Caco-2 (cell line): Measurements from ENCODE around the gene SCUBE1. TPM values are rescaled to one million over a fixed set of nuclear protein-coding genes. Genes with fewer than 3 reads are reported as not detected.

Experiments
- BruUV-seq: library from RNA; stranded (reverse); fragments of 400-500 nt; replicated peaks from 2 replicates; lab custom pipeline; 2021; lab: Mats Ljungman, UMichigan
- CTCF ChIA-PET: fragments of 300-600 bp; sonication (Branson Sonifier 250); formaldehyde crosslinking; loops from one replicate; lab custom pipeline; 2022; ENCODE audit warnings: antibody characterized with exemption; lab: Charles Lee
- POLR2A ChIA-PET: fragments of 300-600 bp; sonication (Branson Sonifier 250); formaldehyde crosslinking; loops from one replicate; lab custom pipeline; 2022; ENCODE audit warnings: antibody characterized with exemption; lab: Charles Lee
- DNase-seq, 2 experiments: peaks; one replicate each; pipeline versions ENCODE4 v3.0.0 to v3.0.0-alpha.2; 2020 to 2022
- H3K27me3 ChIP-seq: replicated peaks from 2 replicates; pipeline ENCODE4 v1.6.0; 2011; ENCODE audit warnings: low read length; ENCODE audit not compliant: control insufficient read depth, insufficient read depth
- H3K36me3 ChIP-seq: 2 replicates; pipeline ENCODE4 v1.5.1; 2011; ENCODE audit warnings: low read length; ENCODE audit not compliant: control insufficient read depth, insufficient read depth
- H3K4me1 ChIP-seq: fragments of 250-450 bp; sonication (Bioruptor Pico); 2 replicates; pipeline ENCODE4 v1.5.1; 2020; ENCODE audit warnings: mild to moderate bottlenecking
- H3K4me3 ChIP-seq: 2 replicates; pipeline ENCODE4 v1.5.1; 2011; ENCODE audit warnings: low read depth, mild to moderate bottlenecking, control low read depth, low read length
- H3K9me3 ChIP-seq: fragments of 250-450 bp; sonication (Bioruptor Pico); 2 replicates; pipeline ENCODE4 v1.5.1; 2020; ENCODE audit warnings: mild to moderate bottlenecking, moderate library complexity
- H3K27ac Mint-ChIP-seq: one replicate; pipeline ENCODE4 v1.8.0; 2022; ENCODE audit warnings: mixed read lengths; ENCODE audit not compliant: unreplicated experiment
- H3K27me3 Mint-ChIP-seq: one replicate; pipeline ENCODE4 v1.8.0; 2022; ENCODE audit warnings: mixed read lengths; ENCODE audit not compliant: insufficient read depth, unreplicated experiment
- H3K36me3 Mint-ChIP-seq: one replicate; pipeline ENCODE4 v1.8.0; 2022; ENCODE audit warnings: mild to moderate bottlenecking, mixed read lengths; ENCODE audit not compliant: insufficient read depth, unreplicated experiment
- H3K4me1 Mint-ChIP-seq: one replicate; pipeline ENCODE4 v1.8.0; 2022; ENCODE audit warnings: low read depth, mixed read lengths; ENCODE audit not compliant: unreplicated experiment
- H3K4me3 Mint-ChIP-seq: one replicate; pipeline ENCODE4 v1.8.0; 2022; ENCODE audit warnings: mild to moderate bottlenecking, moderate library complexity, mixed read lengths; ENCODE audit not compliant: unreplicated experiment
- H3K9me3 Mint-ChIP-seq: one replicate; pipeline ENCODE4 v1.8.0; 2022; ENCODE audit warnings: mixed read lengths; ENCODE audit not compliant: unreplicated experiment
- intact Hi-C: fragments of 100-400 bp; cut with micrococcal nuclease; formaldehyde crosslinking; loops from one replicate; pipeline ENCODE4 v1.10.0; 2022; ENCODE audit not compliant: unreplicated experiment
- total RNA-seq: library from RNA; stranded (reverse); gene quantifications from 2 replicates; pipeline ENCODE4 v1.2.3, GENCODE V29; 2022
- TF ChIP-seq, protein P1 (sequence below), 2 experiments: fragments of 200-600 bp in 1 of 2; IDR thresholded peaks; 1 replicate in 1 of 2; 2 replicates in 1 of 2; pipeline versions ENCODE4 v1.5.1 to v1.8.0; 2011 to 2022; ENCODE audit warnings: antibody characterized with exemption in 1 of 2, control low read depth in 1 of 2, inconsistent platforms in 1 of 2, low read depth in 1 of 2, low read length in 1 of 2, mild to moderate bottlenecking in 1 of 2, moderate library complexity in 1 of 2; ENCODE audit not compliant: insufficient read depth in 1 of 2, severe bottlenecking in 1 of 2, unreplicated experiment in 1 of 2

The SCUBE1 gene
- total RNA-seq, 1 experiment from 2014 or later = not detected

DNA sequence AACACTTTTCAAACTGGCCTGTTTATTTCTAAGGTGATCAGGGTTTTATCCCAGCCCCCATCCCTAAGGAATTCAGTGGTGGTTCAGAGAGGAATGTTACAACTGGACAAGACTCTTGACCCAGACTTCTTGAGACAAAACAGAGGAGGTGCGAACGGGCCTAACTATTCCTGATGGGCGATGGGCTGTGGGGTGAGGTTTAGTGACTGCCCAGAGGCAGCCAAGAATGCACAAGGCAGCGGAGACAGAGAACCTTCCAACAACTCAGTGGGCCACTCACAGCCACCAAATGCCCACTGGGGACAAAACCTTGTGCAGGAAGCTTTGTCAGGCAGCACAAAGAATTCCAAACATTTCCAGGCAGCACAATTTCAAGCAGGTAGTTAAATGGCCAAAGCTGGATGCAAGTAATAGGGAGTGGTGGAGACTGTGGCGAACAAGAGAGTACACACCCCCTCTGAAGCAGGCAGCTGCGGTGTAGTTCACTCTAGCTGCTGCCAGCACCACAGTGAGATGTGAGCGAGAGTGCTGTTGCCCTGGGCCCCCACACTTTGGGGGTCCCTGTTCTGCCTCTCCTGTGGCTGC lies 29.2 kb downstream of the SCUBE1 start:
- Histone ChIP-seq H3K9me3 (no peaks in the 10 kb centered on the region), H3K36me3 (no peaks in the 10 kb centered on the region), H3K4me3 (no peak overlapping the region), H3K27me3 (no peaks in the 10 kb centered on the region), H3K4me1 (no peaks in the 10 kb centered on the region)
- ChIA-PET POLR2A (no interaction called here), CTCF (no interaction called here)
- no peaks in the 10 kb centered on the region for H3K27me3 Mint-ChIP-seq
- H3K9me3 Mint-ChIP-seq = no peaks in the 10 kb centered on the region
- no peak for DNase-seq
- BruUV-seq = no TSS peak
- no peak overlapping the region for H3K4me3 Mint-ChIP-seq
- no peaks in the 10 kb centered on the region for H3K4me1 Mint-ChIP-seq
- no peak overlapping the region for H3K27ac Mint-ChIP-seq
- intact Hi-C loops = no loop called here
- TF ChIP-seq, protein P1, sequence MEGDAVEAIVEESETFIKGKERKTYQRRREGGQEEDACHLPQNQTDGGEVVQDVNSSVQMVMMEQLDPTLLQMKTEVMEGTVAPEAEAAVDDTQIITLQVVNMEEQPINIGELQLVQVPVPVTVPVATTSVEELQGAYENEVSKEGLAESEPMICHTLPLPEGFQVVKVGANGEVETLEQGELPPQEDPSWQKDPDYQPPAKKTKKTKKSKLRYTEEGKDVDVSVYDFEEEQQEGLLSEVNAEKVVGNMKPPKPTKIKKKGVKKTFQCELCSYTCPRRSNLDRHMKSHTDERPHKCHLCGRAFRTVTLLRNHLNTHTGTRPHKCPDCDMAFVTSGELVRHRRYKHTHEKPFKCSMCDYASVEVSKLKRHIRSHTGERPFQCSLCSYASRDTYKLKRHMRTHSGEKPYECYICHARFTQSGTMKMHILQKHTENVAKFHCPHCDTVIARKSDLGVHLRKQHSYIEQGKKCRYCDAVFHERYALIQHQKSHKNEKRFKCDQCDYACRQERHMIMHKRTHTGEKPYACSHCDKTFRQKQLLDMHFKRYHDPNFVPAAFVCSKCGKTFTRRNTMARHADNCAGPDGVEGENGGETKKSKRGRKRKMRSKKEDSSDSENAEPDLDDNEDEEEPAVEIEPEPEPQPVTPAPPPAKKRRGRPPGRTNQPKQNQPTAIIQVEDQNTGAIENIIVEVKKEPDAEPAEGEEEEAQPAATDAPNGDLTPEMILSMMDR (IDR thresholded peaks at IDR 0.05; ENCODE audit: insufficient read depth in 1 of 2, low read depth in 1 of 2, low read length in 1 of 2, severe bottlenecking in 1 of 2, unreplicated experiment in 1 of 2) = no peak
- peaks cover 5% of the 10 kb centered on the region for H3K36me3 Mint-ChIP-seq

DNA sequence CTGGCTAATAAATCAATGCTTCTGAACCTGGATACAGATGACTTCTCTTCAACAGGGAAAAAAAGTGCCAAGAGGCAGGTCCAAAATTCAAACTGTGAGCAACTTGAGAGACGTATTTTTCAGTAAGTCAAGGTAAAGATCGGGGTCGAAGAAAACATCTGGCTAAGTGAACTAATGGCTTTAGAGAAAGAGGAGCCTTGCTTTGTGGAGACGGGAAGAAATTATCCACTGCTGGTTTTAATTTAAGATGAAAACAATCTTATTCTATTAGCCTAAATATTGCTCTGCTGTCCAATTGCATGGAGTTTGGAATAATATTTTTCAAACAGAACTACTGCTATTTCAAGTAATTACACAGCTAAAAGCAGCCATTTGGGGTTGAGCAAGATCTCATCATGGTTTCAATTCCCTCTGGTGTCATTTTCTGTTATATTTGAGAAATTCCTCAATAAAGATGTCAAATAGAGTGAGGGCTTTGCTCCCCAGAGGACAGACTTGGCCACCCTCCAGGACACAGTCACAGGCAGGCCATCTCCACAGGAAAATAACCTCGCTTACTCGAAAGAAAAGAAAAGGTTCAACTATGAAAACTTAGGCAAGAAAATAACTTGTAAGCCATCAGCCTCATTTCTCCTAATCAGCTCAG lies 29.8 kb downstream of the SCUBE1 start:
- no peak overlapping the region for H3K4me3 ChIP-seq
- no peaks in the 10 kb centered on the region for H3K9me3 ChIP-seq
- no peak for DNase-seq
- Mint-ChIP-seq H3K4me1 (no peaks in the 10 kb centered on the region), H3K27ac (no peak overlapping the region), H3K9me3 (no peaks in the 10 kb centered on the region), H3K36me3 (peaks cover 5% of the 10 kb centered on the region), H3K4me3 (no peak overlapping the region), H3K27me3 (no peaks in the 10 kb centered on the region)
- no peaks in the 10 kb centered on the region for H3K27me3 ChIP-seq
- ChIA-PET POLR2A (no interaction called here), CTCF (no interaction called here)
- H3K4me1 ChIP-seq = no peaks in the 10 kb centered on the region
- BruUV-seq = no TSS peak
- intact Hi-C loops = no loop called here
- H3K36me3 ChIP-seq = no peaks in the 10 kb centered on the region
- TF ChIP-seq, protein P1 (IDR thresholded peaks at IDR 0.05; ENCODE audit: insufficient read depth in 1 of 2, low read depth in 1 of 2, low read length in 1 of 2, severe bottlenecking in 1 of 2, unreplicated experiment in 1 of 2) = no peak

DNA sequence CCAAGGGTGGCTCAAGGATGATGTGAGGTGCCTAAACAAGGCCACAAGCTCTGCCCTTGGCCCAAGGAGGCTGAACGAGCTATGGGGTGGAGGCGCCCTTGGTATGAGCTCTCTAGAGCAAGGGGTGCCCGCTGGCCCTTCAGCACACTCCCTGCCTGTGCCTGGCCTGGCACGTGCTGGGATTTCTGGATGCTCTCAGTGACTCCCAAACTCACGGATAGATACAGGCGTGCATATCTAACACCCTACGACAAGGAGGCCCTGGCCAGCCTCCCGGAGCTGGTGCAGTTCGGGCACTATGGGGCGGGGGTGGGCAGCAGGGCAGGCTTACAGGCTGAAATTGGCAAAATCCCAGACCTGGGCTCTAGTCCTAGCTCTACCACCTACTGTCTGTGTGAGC lies 30.6 kb downstream of the SCUBE1 start:
- DNase-seq = no peak
- Histone ChIP-seq H3K9me3 (no peaks in the 10 kb centered on the region), H3K36me3 (no peaks in the 10 kb centered on the region), H3K4me1 (no peaks in the 10 kb centered on the region), H3K27me3 (no peaks in the 10 kb centered on the region), H3K4me3 (no peak overlapping the region)
- Mint-ChIP-seq H3K36me3 (peaks cover 5% of the 10 kb centered on the region), H3K4me1 (no peaks in the 10 kb centered on the region), H3K27ac (no peak overlapping the region), H3K27me3 (no peaks in the 10 kb centered on the region), H3K4me3 (no peak overlapping the region), H3K9me3 (no peaks in the 10 kb centered on the region)
- BruUV-seq = no TSS peak
- intact Hi-C loops = no loop called here
- POLR2A ChIA-PET = no interaction called here
- CTCF ChIA-PET = no interaction called here
- TF ChIP-seq, protein P1 (IDR thresholded peaks at IDR 0.05; ENCODE audit: insufficient read depth in 1 of 2, low read depth in 1 of 2, low read length in 1 of 2, severe bottlenecking in 1 of 2, unreplicated experiment in 1 of 2) = no peak
